ENCODE measurements around the gene SUCLG2.

DNA sequence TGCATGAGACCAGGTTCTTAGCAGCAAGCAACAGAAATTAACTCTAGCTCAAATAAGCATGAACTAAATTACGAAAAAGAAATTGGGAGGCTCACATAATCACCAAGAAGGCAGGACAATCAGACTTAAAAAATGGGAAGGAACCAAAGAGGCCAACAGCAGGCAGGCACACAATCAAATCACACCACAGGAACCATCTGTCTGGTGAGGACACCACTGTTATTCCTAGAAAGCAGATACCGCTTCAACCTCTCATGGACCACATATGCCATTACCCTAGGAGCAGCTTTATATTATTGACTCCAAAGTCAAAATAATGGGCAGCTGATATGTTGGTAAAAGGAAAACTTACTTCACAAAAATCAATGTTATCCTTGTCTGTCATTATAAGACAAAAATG, 51.6 kb downstream of the SUCLG2 start:
- no peak for TF ChIP-seq POLR2A (IDR thresholded peaks at IDR 0.05)
- no peak for TF ChIP-seq CTCF (IDR thresholded peaks at IDR 0.05)
